Panc1 (cell line): ENCODE results near the gene SF3B2.

Experiments used
- CTCF ChIP-seq: fragments of 450-650 bp; IDR thresholded peaks from 2 replicates; pipeline ENCODE4 v1.5.1; 2017; ENCODE audit warnings: mild to moderate bottlenecking
- POLR2AphosphoS5 ChIP-seq: IDR thresholded peaks from 2 replicates; pipeline ENCODE4 v1.6.1; 2012; ENCODE audit warnings: mild to moderate bottlenecking, low read depth, low read length, moderate library complexity
- REST ChIP-seq, 2 experiments: IDR thresholded peaks; 2 replicates each; pipeline ENCODE4 v1.6.1; 2011 to 2012; ENCODE audit warnings: low read depth in 2 of 2, control low read depth in 1 of 2, low read length in 1 of 2, mild to moderate bottlenecking in 1 of 2, moderate library complexity in 1 of 2; ENCODE audit not compliant: insufficient read depth in 1 of 2
- SIN3A ChIP-seq: IDR thresholded peaks from 2 replicates; pipeline ENCODE4 v1.6.1; 2012; ENCODE audit warnings: low read depth, mild to moderate bottlenecking, low read length, moderate library complexity, borderline replicate concordance; ENCODE audit not compliant: insufficient read depth
- TCF7L2 ChIP-seq: IDR thresholded peaks from 2 replicates; pipeline ENCODE4 v1.6.1; 2011; ENCODE audit warnings: mild to moderate bottlenecking, low read depth, low read length, inconsistent platforms

DNA sequence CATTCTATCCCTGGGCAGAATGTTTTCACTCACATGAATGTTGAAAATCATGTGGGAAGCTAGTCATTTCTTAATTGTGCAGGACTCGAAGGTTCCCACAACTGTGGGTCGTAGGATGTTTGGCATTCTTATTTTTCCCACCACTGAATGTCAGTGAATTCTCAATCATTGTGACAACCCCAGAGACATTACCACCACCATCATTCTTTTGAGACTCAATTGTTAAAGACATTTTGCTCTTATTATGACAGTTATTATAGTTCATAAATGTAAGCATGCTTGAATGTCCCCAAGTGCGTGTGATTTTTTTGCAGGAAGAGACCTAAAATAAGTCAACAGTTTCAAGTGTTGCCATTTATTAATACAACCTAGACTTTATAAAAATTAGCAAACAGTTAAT is 36.9 kb downstream of the SF3B2 start:
- TF ChIP-seq CTCF = no peak
- TF ChIP-seq POLR2AphosphoS5 = no peak
- TF ChIP-seq SIN3A = no peak
- TF ChIP-seq REST (IDR thresholded peaks at IDR 0.05; ENCODE audit: insufficient read depth in 1 of 2, low read depth in 2 of 2, low read length in 1 of 2) = no peak
- TF ChIP-seq TCF7L2 = no peak
